Liver (tissue), 9 donors: ENCODE data around the gene RAI1. TPM values are rescaled to one million over a fixed set of nuclear protein-coding genes. Genes with fewer than 3 reads are reported as not detected.

Experiments
- DNase-seq: peaks from one replicate; pipeline ENCODE4 v3.0.0-alpha.2; 2017; ENCODE audit warnings: low spot score
- H3K27ac ChIP-seq, 2 donors: one replicate each; pipeline ENCODE4 v1.7.0; 2013; ENCODE audit warnings: inconsistent platforms in 2 of 2, low read length in 2 of 2, control low read depth in 1 of 2, low read depth in 1 of 2, mild to moderate bottlenecking in 1 of 2
- H3K27me3 ChIP-seq, 4 donors: one replicate each; pipeline versions ENCODE4 v1.6.1 to v1.7.0; 2013; ENCODE audit warnings: low read length in 3 of 4, inconsistent platforms in 1 of 4, mild to moderate bottlenecking in 1 of 4, moderate library complexity in 1 of 4; ENCODE audit not compliant: control insufficient read depth in 4 of 4, insufficient read depth in 4 of 4
- H3K36me3 ChIP-seq, 4 donors: one replicate each; pipeline versions ENCODE4 v1.6.1 to v1.7.0; 2013; ENCODE audit warnings: low read length in 3 of 4, mild to moderate bottlenecking in 3 of 4, low read depth in 1 of 4, moderate library complexity in 1 of 4; ENCODE audit not compliant: control insufficient read depth in 4 of 4, insufficient read depth in 3 of 4
- H3K4me1 ChIP-seq, 4 donors: one replicate each; pipeline versions ENCODE4 v1.6.1 to v1.7.0; 2013; ENCODE audit warnings: low read length in 3 of 4, mild to moderate bottlenecking in 3 of 4, moderate library complexity in 1 of 4; ENCODE audit not compliant: control insufficient read depth in 4 of 4, insufficient read depth in 4 of 4
- H3K4me3 ChIP-seq, 3 donors: one replicate each; pipeline versions ENCODE4 v1.6.1 to v1.7.0; 2013; ENCODE audit warnings: low read length in 3 of 3, control low read depth in 1 of 3, low read depth in 1 of 3, mild to moderate bottlenecking in 1 of 3
- H3K9ac ChIP-seq, 2 donors: one replicate each; pipeline ENCODE4 v1.7.0; 2013; ENCODE audit warnings: low read length in 2 of 2, mild to moderate bottlenecking in 2 of 2, moderate library complexity in 2 of 2, control low read depth in 1 of 2, low read depth in 1 of 2
- H3K9me3 ChIP-seq, 4 donors: one replicate each; pipeline versions ENCODE4 v1.6.1 to v1.7.0; 2013; ENCODE audit warnings: low read length in 3 of 4; ENCODE audit not compliant: control insufficient read depth in 4 of 4
- EGR1 ChIP-seq, 2 donors: IDR thresholded peaks; 2 replicates each; pipeline ENCODE4 v1.6.1; 2016 to 2018; ENCODE audit warnings: antibody characterized with exemption in 2 of 2, low read depth in 2 of 2
- FOXA1 ChIP-seq: IDR thresholded peaks from 2 replicates; pipeline ENCODE4 v1.6.1; 2016; ENCODE audit warnings: antibody characterized with exemption
- GABPA ChIP-seq, 2 donors: IDR thresholded peaks in 1 of 2; conservative IDR thresholded peaks in 1 of 2; 2 replicates each; pipeline ENCODE4 v1.6.1; 2016; ENCODE audit warnings: antibody characterized with exemption in 2 of 2, mild to moderate bottlenecking in 1 of 2, moderate library complexity in 1 of 2
- HNF4A ChIP-seq, 2 donors: conservative IDR thresholded peaks; 2 replicates each; pipeline ENCODE4 v1.6.1; 2016; ENCODE audit warnings: antibody characterized with exemption in 2 of 2, mild to moderate bottlenecking in 2 of 2
- JUND ChIP-seq, 2 donors: IDR thresholded peaks; 2 replicates each; pipeline ENCODE4 v1.6.1; 2016; ENCODE audit warnings: antibody characterized with exemption in 2 of 2
- RAD21 ChIP-seq, 2 donors: IDR thresholded peaks; 2 replicates each; pipeline ENCODE4 v1.6.1; 2016; ENCODE audit warnings: antibody characterized with exemption in 2 of 2, mild to moderate bottlenecking in 2 of 2
- RXRA ChIP-seq, 2 donors: IDR thresholded peaks; 2 replicates each; pipeline ENCODE4 v1.6.1; 2017 to 2018; ENCODE audit warnings: antibody characterized with exemption in 2 of 2, mild to moderate bottlenecking in 1 of 2
- SP1 ChIP-seq: IDR thresholded peaks from 2 replicates; pipeline ENCODE4 v1.6.1; 2018; ENCODE audit warnings: antibody characterized with exemption, mild to moderate bottlenecking
- TAF1 ChIP-seq: conservative IDR thresholded peaks from 2 replicates; pipeline ENCODE4 v1.6.1; 2016; ENCODE audit warnings: antibody characterized with exemption, mild to moderate bottlenecking
- YY1 ChIP-seq: IDR thresholded peaks from 2 replicates; pipeline ENCODE4 v1.6.1; 2016; ENCODE audit warnings: antibody characterized with exemption, mild to moderate bottlenecking
- WGBS: extraction: QIAGEN DNeasy Blood & Tissue Kit; methylation state at CpG from one replicate; pipeline ENCODE4 v1.1.7; 2013; 5-methylcytosine and 5-hydroxymethylcytosine counted together
- polyA plus RNA-seq, 2 donors: library from polyadenylated mRNA; stranded (reverse) in 1 of 2; unstranded in 1 of 2; fragments of 200-250 nt in 1 of 2; fragments of >200 nt in 1 of 2; fragmentation: Nextera tagmentation in 1 of 2; extraction: Ambion mirVana in 1 of 2; gene quantifications; one replicate each; pipeline versions ENCODE4 v1.2.1 to v1.2.3, GENCODE V29; 2013 to 2015
- total RNA-seq, 2 donors: library from RNA; depleted of rRNA; stranded (reverse); fragments of >200 nt; gene quantifications; one replicate each; pipeline ENCODE4 v1.2.3, GENCODE V29; 2014
- TF ChIP-seq, protein P1 (sequence below): IDR thresholded peaks from 2 replicates; pipeline ENCODE4 v1.6.1; 2016; ENCODE audit warnings: antibody characterized with exemption, mild to moderate bottlenecking
- TF ChIP-seq, protein P2 (sequence below): IDR thresholded peaks from 2 replicates; pipeline ENCODE4 v1.6.1; 2016; ENCODE audit warnings: antibody characterized with exemption
- TF ChIP-seq, protein P3 (sequence below): fragments of 150-350 bp; IDR thresholded peaks from 2 replicates; pipeline ENCODE4 v1.5.1; 2017; ENCODE audit warnings: improper control_type of control experiment, low read depth, low read length; ENCODE audit not compliant: missing input control
- TF ChIP-seq, protein P4 (sequence below): IDR thresholded peaks from 2 replicates; pipeline ENCODE4 v1.6.1; 2016; ENCODE audit warnings: antibody characterized with exemption
- TF ChIP-seq, protein P5 (sequence below): IDR thresholded peaks from 2 replicates; pipeline ENCODE4 v1.6.1; 2016; ENCODE audit warnings: antibody characterized with exemption
- donor health status: healthy.
- donor health status: healthy.
- donor health status: healthy.
- donor health status: healthy.
- donor health status: healthy.

RAI1 gene
- total and polyA plus RNA-seq, 4 donors, result 0.57 to 7.6 (median 5.3) TPM

DNA sequence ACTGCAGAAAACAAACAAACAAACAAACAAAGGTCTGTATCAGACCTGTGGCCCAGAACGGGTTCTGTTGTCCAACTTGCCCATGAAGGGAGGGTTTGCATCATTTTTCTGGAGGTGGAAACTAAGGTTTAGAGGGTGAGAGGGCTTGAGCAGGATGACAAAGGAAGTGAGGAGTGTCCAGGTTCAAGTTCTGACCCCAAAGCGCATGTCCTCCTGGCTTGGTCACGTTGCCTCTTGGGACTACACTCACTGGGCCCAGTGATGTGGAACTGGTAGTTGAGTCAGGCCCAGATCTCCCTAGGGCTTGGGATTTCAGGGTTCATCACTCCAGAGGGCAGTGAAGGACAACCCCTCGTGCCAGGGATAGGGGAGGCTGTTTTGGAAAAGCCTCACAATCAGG lies 153.7 kb downstream of the RAI1 start:
- TF ChIP-seq, protein P1, sequence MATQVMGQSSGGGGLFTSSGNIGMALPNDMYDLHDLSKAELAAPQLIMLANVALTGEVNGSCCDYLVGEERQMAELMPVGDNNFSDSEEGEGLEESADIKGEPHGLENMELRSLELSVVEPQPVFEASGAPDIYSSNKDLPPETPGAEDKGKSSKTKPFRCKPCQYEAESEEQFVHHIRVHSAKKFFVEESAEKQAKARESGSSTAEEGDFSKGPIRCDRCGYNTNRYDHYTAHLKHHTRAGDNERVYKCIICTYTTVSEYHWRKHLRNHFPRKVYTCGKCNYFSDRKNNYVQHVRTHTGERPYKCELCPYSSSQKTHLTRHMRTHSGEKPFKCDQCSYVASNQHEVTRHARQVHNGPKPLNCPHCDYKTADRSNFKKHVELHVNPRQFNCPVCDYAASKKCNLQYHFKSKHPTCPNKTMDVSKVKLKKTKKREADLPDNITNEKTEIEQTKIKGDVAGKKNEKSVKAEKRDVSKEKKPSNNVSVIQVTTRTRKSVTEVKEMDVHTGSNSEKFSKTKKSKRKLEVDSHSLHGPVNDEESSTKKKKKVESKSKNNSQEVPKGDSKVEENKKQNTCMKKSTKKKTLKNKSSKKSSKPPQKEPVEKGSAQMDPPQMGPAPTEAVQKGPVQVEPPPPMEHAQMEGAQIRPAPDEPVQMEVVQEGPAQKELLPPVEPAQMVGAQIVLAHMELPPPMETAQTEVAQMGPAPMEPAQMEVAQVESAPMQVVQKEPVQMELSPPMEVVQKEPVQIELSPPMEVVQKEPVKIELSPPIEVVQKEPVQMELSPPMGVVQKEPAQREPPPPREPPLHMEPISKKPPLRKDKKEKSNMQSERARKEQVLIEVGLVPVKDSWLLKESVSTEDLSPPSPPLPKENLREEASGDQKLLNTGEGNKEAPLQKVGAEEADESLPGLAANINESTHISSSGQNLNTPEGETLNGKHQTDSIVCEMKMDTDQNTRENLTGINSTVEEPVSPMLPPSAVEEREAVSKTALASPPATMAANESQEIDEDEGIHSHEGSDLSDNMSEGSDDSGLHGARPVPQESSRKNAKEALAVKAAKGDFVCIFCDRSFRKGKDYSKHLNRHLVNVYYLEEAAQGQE, result no peak
- TF ChIP-seq, protein P2, sequence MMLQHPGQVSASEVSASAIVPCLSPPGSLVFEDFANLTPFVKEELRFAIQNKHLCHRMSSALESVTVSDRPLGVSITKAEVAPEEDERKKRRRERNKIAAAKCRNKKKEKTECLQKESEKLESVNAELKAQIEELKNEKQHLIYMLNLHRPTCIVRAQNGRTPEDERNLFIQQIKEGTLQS, result peak; percentile 28
- TF ChIP-seq YY1 (no peak), HNF4A (conservative IDR thresholded peaks at IDR 0.05) (peak; percentile 53 to 63), RAD21 (IDR thresholded peaks at IDR 0.05) (peak in 1 of 2 donors; percentile 6), RXRA (IDR thresholded peaks at IDR 0.05) (peak in 1 of 2 donors; percentile 67), SP1 (peak; percentile 50)
- peaks cover 32 to 76% (median 52%) of the 10 kb centered on the region in 4 donors for H3K4me1 ChIP-seq
- H3K27ac ChIP-seq, result peak overlapping the region; percentile 97 to 100
- H3K9ac ChIP-seq, result peak overlapping the region; percentile 1 to 57
- no peak for DNase-seq
- WGBS, result 30% methylated on average over 4 of the region's 4 CpGs
- no peaks in the 10 kb centered on the region for H3K36me3 ChIP-seq
- H3K9me3 ChIP-seq, result no peaks in the 10 kb centered on the region
- peak overlapping the region in 1 of 3 donors; percentile 43 for H3K4me3 ChIP-seq
- H3K27me3 ChIP-seq, result no peaks in the 10 kb centered on the region

DNA sequence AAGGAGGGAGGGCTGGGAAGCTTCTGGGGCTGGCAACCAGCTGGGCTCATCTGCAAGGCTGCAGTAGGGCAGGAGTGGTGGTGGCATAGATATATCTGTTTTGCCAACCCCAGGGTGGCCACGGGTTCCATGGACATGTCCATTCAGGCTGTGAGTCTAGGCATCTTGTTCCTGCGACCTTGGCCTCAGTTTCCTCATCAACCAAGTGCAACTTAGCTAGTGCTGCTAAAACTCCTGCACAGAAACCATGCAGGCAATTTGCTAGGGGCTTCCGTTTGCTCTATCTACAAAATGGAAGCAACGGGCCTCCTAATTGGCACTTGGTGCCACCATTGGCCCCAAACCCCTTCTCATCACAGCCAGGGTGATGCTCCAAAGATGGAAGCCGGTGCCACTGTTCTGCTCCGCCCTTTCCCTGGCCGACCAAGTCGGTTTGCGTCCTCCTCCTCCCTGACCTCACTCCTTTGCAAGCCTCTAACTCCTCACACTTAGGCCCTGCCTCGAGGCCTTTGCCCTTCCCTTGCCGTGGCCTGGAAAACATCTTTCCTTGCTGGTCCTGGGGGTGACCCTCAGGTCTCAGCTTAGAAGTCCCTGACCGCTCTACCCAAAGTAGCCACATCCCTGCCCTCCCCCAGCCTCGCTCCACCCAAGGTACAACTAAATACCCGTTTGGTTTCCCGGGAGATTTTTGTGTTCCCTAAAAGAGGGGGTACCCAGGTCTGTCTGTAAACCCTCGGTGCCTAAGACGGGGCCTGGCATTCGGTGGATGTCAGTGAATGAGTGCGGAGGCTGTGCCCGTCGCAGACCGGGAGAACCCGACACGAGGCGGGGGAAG lies 154.4 kb downstream of the RAI1 start:
- DNase-seq, result no peak

More for the DNA sequence above, 154.4 kb downstream of the RAI1 start:
- Histone ChIP-seq H3K9me3 (no peaks in the 10 kb centered on the region), H3K27me3 (no peaks in the 10 kb centered on the region), H3K9ac (peak overlapping the region; percentile 57 to 92), H3K4me3 (peak overlapping the region; percentile 55 to 86 (median 59)), H3K4me1 (peaks cover 28 to 70% (median 47%) of the 10 kb centered on the region in 4 donors), H3K27ac (peak overlapping the region; percentile 97 to 100), H3K36me3 (no peaks in the 10 kb centered on the region)
- WGBS, result 19% methylated on average over 25 of the region's 25 CpGs
- TF ChIP-seq YY1 (no peak), TAF1 (no peak), SP1 (no peak), GABPA (IDR thresholded peaks at IDR 0.05 in 1 of 2, conservative IDR thresholded peaks at IDR 0.05 in 1 of 2) (no peak), RXRA (IDR thresholded peaks at IDR 0.05) (no peak), RAD21 (IDR thresholded peaks at IDR 0.05) (no peak), JUND (IDR thresholded peaks at IDR 0.05) (no peak), EGR1 (IDR thresholded peaks at IDR 0.05; ENCODE audit: low read depth in 2 of 2) (no peak), FOXA1 (no peak), HNF4A (conservative IDR thresholded peaks at IDR 0.05) (no peak)
- TF ChIP-seq, protein P1, result no peak
- TF ChIP-seq, protein P3, sequence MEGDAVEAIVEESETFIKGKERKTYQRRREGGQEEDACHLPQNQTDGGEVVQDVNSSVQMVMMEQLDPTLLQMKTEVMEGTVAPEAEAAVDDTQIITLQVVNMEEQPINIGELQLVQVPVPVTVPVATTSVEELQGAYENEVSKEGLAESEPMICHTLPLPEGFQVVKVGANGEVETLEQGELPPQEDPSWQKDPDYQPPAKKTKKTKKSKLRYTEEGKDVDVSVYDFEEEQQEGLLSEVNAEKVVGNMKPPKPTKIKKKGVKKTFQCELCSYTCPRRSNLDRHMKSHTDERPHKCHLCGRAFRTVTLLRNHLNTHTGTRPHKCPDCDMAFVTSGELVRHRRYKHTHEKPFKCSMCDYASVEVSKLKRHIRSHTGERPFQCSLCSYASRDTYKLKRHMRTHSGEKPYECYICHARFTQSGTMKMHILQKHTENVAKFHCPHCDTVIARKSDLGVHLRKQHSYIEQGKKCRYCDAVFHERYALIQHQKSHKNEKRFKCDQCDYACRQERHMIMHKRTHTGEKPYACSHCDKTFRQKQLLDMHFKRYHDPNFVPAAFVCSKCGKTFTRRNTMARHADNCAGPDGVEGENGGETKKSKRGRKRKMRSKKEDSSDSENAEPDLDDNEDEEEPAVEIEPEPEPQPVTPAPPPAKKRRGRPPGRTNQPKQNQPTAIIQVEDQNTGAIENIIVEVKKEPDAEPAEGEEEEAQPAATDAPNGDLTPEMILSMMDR, result no peak
- TF ChIP-seq, protein P4, sequence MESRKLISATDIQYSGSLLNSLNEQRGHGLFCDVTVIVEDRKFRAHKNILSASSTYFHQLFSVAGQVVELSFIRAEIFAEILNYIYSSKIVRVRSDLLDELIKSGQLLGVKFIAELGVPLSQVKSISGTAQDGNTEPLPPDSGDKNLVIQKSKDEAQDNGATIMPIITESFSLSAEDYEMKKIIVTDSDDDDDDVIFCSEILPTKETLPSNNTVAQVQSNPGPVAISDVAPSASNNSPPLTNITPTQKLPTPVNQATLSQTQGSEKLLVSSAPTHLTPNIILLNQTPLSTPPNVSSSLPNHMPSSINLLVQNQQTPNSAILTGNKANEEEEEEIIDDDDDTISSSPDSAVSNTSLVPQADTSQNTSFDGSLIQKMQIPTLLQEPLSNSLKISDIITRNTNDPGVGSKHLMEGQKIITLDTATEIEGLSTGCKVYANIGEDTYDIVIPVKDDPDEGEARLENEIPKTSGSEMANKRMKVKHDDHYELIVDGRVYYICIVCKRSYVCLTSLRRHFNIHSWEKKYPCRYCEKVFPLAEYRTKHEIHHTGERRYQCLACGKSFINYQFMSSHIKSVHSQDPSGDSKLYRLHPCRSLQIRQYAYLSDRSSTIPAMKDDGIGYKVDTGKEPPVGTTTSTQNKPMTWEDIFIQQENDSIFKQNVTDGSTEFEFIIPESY, result no peak
- TF ChIP-seq, protein P5, sequence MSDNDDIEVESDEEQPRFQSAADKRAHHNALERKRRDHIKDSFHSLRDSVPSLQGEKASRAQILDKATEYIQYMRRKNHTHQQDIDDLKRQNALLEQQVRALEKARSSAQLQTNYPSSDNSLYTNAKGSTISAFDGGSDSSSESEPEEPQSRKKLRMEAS, result no peak
